Endodermal cell (in vitro differentiated cells): ENCODE results near the gene SENP8. TPM values are rescaled to one million over a fixed set of nuclear protein-coding genes. Genes with fewer than 3 reads are reported as not detected.
A peak's percentile ranks its signal among the peaks of the same experiment; 100 is the strongest.

ENCODE experiments used
- DNase-seq: peaks from one replicate; pipeline ENCODE4 v3.0.0-alpha.2; 2017
- H3K27ac ChIP-seq: 2 replicates; pipeline ENCODE4 v1.5.1; 2013; ENCODE audit warnings: mild to moderate bottlenecking, low read depth, low read length, moderate library complexity
- H3K27me3 ChIP-seq: 2 replicates; pipeline ENCODE4 v1.6.1; 2013; ENCODE audit warnings: mild to moderate bottlenecking, low read length, moderate library complexity; ENCODE audit not compliant: insufficient read depth, control insufficient read depth, poor library complexity, severe bottlenecking
- H3K36me3 ChIP-seq: 2 replicates; pipeline ENCODE4 v1.7.0; 2013; ENCODE audit warnings: mild to moderate bottlenecking, low read length, moderate library complexity; ENCODE audit not compliant: control insufficient read depth, insufficient read depth
- H3K4me1 ChIP-seq: one replicate; pipeline ENCODE4 v1.7.0; 2013; ENCODE audit warnings: low read length; ENCODE audit not compliant: control insufficient read depth, insufficient read depth
- H3K4me3 ChIP-seq: 2 replicates; pipeline ENCODE4 v1.5.1; 2013; ENCODE audit warnings: mild to moderate bottlenecking, low read length, moderate library complexity
- H3K9ac ChIP-seq: 2 replicates; pipeline ENCODE4 v1.6.1; 2013; ENCODE audit warnings: mild to moderate bottlenecking, low read length, moderate library complexity; ENCODE audit not compliant: poor library complexity, severe bottlenecking; ENCODE audit errors: extremely low read depth
- H3K9me3 ChIP-seq: 2 replicates; pipeline ENCODE4 v1.6.1; 2013; ENCODE audit warnings: mild to moderate bottlenecking, low read length, moderate library complexity; ENCODE audit not compliant: control insufficient read depth
- H3K27ac Mint-ChIP-seq: 2 replicates; pipeline ENCODE4 v1.8.0; 2020; ENCODE audit warnings: mixed read lengths
- H3K27me3 Mint-ChIP-seq: 2 replicates; pipeline ENCODE4 v1.8.0; 2021; ENCODE audit warnings: mild to moderate bottlenecking, mixed read lengths; ENCODE audit not compliant: insufficient read depth
- H3K36me3 Mint-ChIP-seq: 2 replicates; pipeline ENCODE4 v1.8.0; 2020; ENCODE audit warnings: low read depth, mixed read lengths
- H3K4me1 Mint-ChIP-seq: 2 replicates; pipeline ENCODE4 v1.8.0; 2020; ENCODE audit warnings: mixed read lengths
- H3K4me3 Mint-ChIP-seq: 2 replicates; pipeline ENCODE4 v1.8.0; 2020; ENCODE audit warnings: mild to moderate bottlenecking, moderate library complexity, mixed read lengths
- H3K9me3 Mint-ChIP-seq: 2 replicates; pipeline ENCODE4 v1.8.0; 2020; ENCODE audit warnings: mild to moderate bottlenecking, mixed read lengths
- CTCF ChIP-seq: fragments of 200-600 bp; sonication (generic); conservative IDR thresholded peaks from 2 replicates; pipeline ENCODE4 v1.5.0; 2021; ENCODE audit warnings: antibody characterized with exemption, mild to moderate bottlenecking
- WGBS, 2 experiments: methylation state at CpG; one replicate each; pipeline versions ENCODE4 v1.1.5 to v1.1.7; 2013; ENCODE audit warnings: missing lambda C conversion rate in 2 of 2, mixed read lengths in 1 of 2; ENCODE audit not compliant: insufficient coverage in 1 of 2, insufficient read length in 1 of 2; 5-methylcytosine and 5-hydroxymethylcytosine counted together
- total RNA-seq, 2 donors: library from RNA; stranded (reverse); fragmentation: NEBNext Ultra II Directional in 1 of 2; extraction: Animal tissue kit (Norgen Biotek cat#: 25700) in 1 of 2; gene quantifications; 2 replicates in 1 of 2; 3 replicates in 1 of 2; pipeline ENCODE4 v1.2.1, GENCODE V29; 2021

The SENP8 gene
- total RNA-seq, 2 donors from 2014 or later: 4.7 to 6.6 TPM

GRCh38 chr15:72182673-72183072 is 64.5 kb downstream of the SENP8 start:
- H3K36me3 ChIP-seq: no peaks in the 10 kb centered on the region
- Mint-ChIP-seq H3K27ac (no peak overlapping the region), H3K36me3 (no peaks in the 10 kb centered on the region), H3K4me1 (peaks cover 7% of the 10 kb centered on the region), H3K9me3 (no peaks in the 10 kb centered on the region), H3K27me3 (peaks cover 29% of the 10 kb centered on the region), H3K4me3 (no peak overlapping the region)
- H3K27ac ChIP-seq: no peak overlapping the region
- DNase-seq: peak; percentile 11
- 85 to 93% methylated on average over 2 to 3 of the region's 3 CpGs for WGBS, 2 experiments
- no peak overlapping the region for H3K4me3 ChIP-seq
- peaks cover 5% of the 10 kb centered on the region for H3K4me1 ChIP-seq
- TF ChIP-seq CTCF: no peak
- peaks cover 30% of the 10 kb centered on the region for H3K27me3 ChIP-seq
- no peaks in the 10 kb centered on the region for H3K9me3 ChIP-seq
- H3K9ac ChIP-seq: no peak overlapping the region

- H3K27me3 Mint-ChIP-seq: peaks cover 29% of the 10 kb centered on the region
- H3K9me3 ChIP-seq: no peaks in the 10 kb centered on the region
These were observed 65.6 kb downstream of the SENP8 start for GRCh38 chr15:72183781-72184164.

GRCh38 chr15:72184165-72184811 is 66.1 kb downstream of the SENP8 start:
- Histone ChIP-seq H3K4me1 (peaks cover 5% of the 10 kb centered on the region), H3K4me3 (peak overlapping the region; percentile 61), H3K27ac (no peak overlapping the region), H3K9me3 (peaks cover 2% of the 10 kb centered on the region), H3K27me3 (peaks cover 30% of the 10 kb centered on the region), H3K9ac (peak overlapping the region; percentile 13), H3K36me3 (no peaks in the 10 kb centered on the region)
- Mint-ChIP-seq H3K4me1 (peaks cover 7% of the 10 kb centered on the region), H3K9me3 (no peaks in the 10 kb centered on the region), H3K4me3 (peak overlapping the region; percentile 45), H3K27me3 (peaks cover 29% of the 10 kb centered on the region), H3K27ac (peak overlapping the region; percentile 8), H3K36me3 (no peaks in the 10 kb centered on the region)
- DNase-seq: peak; percentile 88
- 15 to 21% methylated on average over 12 to 34 of the region's 34 CpGs for WGBS, 2 experiments
- TF ChIP-seq CTCF: no peak

More at GRCh38 chr15:72183781-72184164, 65.6 kb downstream of the SENP8 start:
- no peak overlapping the region for H3K9ac ChIP-seq
- H3K9me3 Mint-ChIP-seq: no peaks in the 10 kb centered on the region
- peak overlapping the region; percentile 61 for H3K4me3 ChIP-seq
- no peaks in the 10 kb centered on the region for H3K36me3 ChIP-seq
- WGBS, 2 experiments: 30 to 67% methylated on average over 2 to 12 of the region's 12 CpGs
- no peak for DNase-seq
- no peak overlapping the region for H3K27ac Mint-ChIP-seq
- peaks cover 7% of the 10 kb centered on the region for H3K4me1 Mint-ChIP-seq
- no peak overlapping the region for H3K27ac ChIP-seq
- H3K36me3 Mint-ChIP-seq: no peaks in the 10 kb centered on the region
- peak overlapping the region; percentile 45 for H3K4me3 Mint-ChIP-seq
- H3K4me1 ChIP-seq: peaks cover 5% of the 10 kb centered on the region
- H3K27me3 ChIP-seq: peaks cover 30% of the 10 kb centered on the region
- no peak for TF ChIP-seq CTCF
